ENCODE results near the gene CADPS.

DNA sequence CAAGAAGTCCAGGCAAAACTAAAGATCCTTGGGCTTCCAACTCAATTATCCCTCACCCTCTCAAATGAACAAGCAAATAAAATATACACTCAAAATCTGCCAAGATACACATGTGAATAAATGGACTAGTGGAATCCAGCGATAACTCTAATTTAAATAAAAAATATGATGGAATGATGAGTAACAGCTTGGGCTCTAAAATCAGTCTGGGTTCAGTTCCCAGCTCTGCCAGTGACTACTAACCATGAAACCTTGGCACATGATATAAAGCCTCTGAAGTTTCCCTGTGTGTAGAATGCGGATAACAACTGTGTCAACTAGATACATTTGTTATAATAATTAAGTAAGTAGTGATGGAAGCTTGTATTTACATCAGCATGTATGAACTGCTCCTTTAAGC lies 81.3 kb downstream of the CADPS start:
- TF ChIP-seq, protein P1, sequence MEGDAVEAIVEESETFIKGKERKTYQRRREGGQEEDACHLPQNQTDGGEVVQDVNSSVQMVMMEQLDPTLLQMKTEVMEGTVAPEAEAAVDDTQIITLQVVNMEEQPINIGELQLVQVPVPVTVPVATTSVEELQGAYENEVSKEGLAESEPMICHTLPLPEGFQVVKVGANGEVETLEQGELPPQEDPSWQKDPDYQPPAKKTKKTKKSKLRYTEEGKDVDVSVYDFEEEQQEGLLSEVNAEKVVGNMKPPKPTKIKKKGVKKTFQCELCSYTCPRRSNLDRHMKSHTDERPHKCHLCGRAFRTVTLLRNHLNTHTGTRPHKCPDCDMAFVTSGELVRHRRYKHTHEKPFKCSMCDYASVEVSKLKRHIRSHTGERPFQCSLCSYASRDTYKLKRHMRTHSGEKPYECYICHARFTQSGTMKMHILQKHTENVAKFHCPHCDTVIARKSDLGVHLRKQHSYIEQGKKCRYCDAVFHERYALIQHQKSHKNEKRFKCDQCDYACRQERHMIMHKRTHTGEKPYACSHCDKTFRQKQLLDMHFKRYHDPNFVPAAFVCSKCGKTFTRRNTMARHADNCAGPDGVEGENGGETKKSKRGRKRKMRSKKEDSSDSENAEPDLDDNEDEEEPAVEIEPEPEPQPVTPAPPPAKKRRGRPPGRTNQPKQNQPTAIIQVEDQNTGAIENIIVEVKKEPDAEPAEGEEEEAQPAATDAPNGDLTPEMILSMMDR (conservative IDR thresholded peaks at IDR 0.05) = no peak
- no peak for TF ChIP-seq EZH2 (IDR thresholded peaks at IDR 0.05; ENCODE audit: low read depth)

All from PC-9 (cell line).